Erythroblast (primary cell): Measurements from ENCODE around the gene RCBTB2.

Source experiments
- DNase-seq, 2 experiments: peaks; one replicate each; lab custom pipeline; 2025; lab: John Stamatoyannopoulos, UW
- GATA1 ChIP-seq: IDR thresholded peaks from 2 replicates; pipeline ENCODE4 v1.6.1; 2011; ENCODE audit warnings: low read depth, mild to moderate bottlenecking, control low read depth, low read length, moderate library complexity
- POLR2A ChIP-seq: IDR thresholded peaks from 2 replicates; pipeline ENCODE4 v1.6.1; 2011; ENCODE audit warnings: mild to moderate bottlenecking, low read length

The RCBTB2 gene

GRCh38 chr13:48505012-48505411, 27.9 kb downstream of the RCBTB2 start:
- no peak for DNase-seq

GRCh38 chr13:48504606-48505005, 28.3 kb downstream of the RCBTB2 start:
- DNase-seq, result no peak
- TF ChIP-seq GATA1 (no peak), POLR2A (no peak)

More at GRCh38 chr13:48505012-48505411, 27.9 kb downstream of the RCBTB2 start:
- TF ChIP-seq GATA1, result no peak
- TF ChIP-seq POLR2A, result no peak

GRCh38 chr13:48502601-48503319, 30.1 kb downstream of the RCBTB2 start:
- no peak for TF ChIP-seq GATA1
- TF ChIP-seq POLR2A, result no peak
- no peak for DNase-seq

GRCh38 chr13:48501705-48502104, 31.2 kb downstream of the RCBTB2 start:
- DNase-seq, result no peak
- TF ChIP-seq POLR2A (no peak), GATA1 (no peak)

GRCh38 chr13:48500652-48501197, 32.2 kb downstream of the RCBTB2 start:
- TF ChIP-seq POLR2A (no peak), GATA1 (no peak)
- no peak for DNase-seq

GRCh38 chr13:48497669-48498068, 35.2 kb downstream of the RCBTB2 start:
- no peak for DNase-seq
- TF ChIP-seq GATA1 (no peak), POLR2A (no peak)

- no peak for TF ChIP-seq GATA1
- no peak for TF ChIP-seq POLR2A
- no peak for DNase-seq
Measured at GRCh38 chr13:48496271-48497161, 36.4 kb downstream of the RCBTB2 start.

- DNase-seq, result no peak
- TF ChIP-seq POLR2A (no peak), GATA1 (no peak)
Measured at GRCh38 chr13:48494874-48495273, 38.0 kb downstream of the RCBTB2 start.

- no peak for TF ChIP-seq POLR2A
- TF ChIP-seq GATA1, result no peak
- DNase-seq, result no peak
Measured at GRCh38 chr13:48493851-48494250, 39.0 kb downstream of the RCBTB2 start.

- DNase-seq, result peak; percentile 16 to 34
- TF ChIP-seq POLR2A, result no peak
- TF ChIP-seq GATA1, result no peak
Measured at GRCh38 chr13:48493066-48493765, 39.7 kb downstream of the RCBTB2 start.

GRCh38 chr13:48492470-48493065, 40.3 kb downstream of the RCBTB2 start:
- peak; percentile 75 to 81 for DNase-seq

GRCh38 chr13:48492096-48492440, 40.8 kb downstream of the RCBTB2 start:
- TF ChIP-seq GATA1 (no peak), POLR2A (no peak)
- DNase-seq, result peak; percentile 29 to 48

More at GRCh38 chr13:48492470-48493065, 40.3 kb downstream of the RCBTB2 start:
- TF ChIP-seq GATA1 (no peak), POLR2A (peak; percentile 60)
